Subcutaneous adipose tissue (tissue), 4 donors: ENCODE results near the gene CAMTA1. TPM values are rescaled to one million over a fixed set of nuclear protein-coding genes. Genes with fewer than 3 reads are reported as not detected.

Experiments
- total RNA-seq, 4 donors: library from RNA; depleted of rRNA; stranded (reverse); fragments of >200 nt; gene quantifications; one replicate each; pipeline ENCODE4 v1.1.0, GENCODE V29; 2016
- TF ChIP-seq, protein P1 (sequence below): fragments of 450-650 bp; IDR thresholded peaks from one replicate; pipeline ENCODE4 v1.5.1; 2016; ENCODE audit warnings: low read depth, mild to moderate bottlenecking, control low read depth, antibody characterized with exemption, moderate library complexity

The CAMTA1 gene
- total RNA-seq, 4 donors from 2014 or later, result 58.6 to 82.5 (median 78.0) TPM

DNA sequence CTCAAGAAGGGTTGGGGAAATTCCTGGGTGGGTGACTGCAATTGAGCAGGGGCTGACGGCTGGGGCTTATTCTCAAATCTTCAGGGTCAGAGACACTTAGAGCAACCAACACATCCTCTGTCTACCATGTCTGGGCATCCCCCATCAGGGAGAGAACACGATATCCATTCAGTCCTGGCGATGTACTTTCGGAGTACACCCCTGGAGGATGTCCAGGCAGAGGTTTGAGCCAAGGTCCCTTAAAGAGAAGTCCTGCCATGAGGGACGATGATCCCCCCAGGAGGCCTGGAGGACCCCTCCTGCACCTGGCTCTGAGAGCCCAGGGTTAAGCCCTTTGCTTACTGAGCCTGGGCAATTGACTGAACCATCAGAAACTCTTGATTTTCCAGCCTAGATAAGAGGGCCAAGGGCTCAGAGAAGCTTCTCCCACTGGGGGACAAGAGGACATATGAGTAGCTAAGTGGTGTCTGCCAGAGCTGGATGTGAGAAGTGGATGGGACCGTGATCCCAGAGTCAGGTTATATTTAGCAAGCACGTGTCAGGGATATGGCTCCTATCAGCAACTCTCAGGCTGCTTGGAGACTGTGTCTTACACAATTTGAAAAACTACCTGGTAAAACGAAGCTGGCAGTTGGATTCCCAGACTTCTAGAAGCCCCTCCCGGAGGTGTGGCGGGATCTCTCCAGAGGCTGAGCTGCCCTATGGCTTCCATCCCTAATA is 732.5 kb downstream of the CAMTA1 start:
- TF ChIP-seq, protein P1, sequence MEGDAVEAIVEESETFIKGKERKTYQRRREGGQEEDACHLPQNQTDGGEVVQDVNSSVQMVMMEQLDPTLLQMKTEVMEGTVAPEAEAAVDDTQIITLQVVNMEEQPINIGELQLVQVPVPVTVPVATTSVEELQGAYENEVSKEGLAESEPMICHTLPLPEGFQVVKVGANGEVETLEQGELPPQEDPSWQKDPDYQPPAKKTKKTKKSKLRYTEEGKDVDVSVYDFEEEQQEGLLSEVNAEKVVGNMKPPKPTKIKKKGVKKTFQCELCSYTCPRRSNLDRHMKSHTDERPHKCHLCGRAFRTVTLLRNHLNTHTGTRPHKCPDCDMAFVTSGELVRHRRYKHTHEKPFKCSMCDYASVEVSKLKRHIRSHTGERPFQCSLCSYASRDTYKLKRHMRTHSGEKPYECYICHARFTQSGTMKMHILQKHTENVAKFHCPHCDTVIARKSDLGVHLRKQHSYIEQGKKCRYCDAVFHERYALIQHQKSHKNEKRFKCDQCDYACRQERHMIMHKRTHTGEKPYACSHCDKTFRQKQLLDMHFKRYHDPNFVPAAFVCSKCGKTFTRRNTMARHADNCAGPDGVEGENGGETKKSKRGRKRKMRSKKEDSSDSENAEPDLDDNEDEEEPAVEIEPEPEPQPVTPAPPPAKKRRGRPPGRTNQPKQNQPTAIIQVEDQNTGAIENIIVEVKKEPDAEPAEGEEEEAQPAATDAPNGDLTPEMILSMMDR, result no peak

DNA sequence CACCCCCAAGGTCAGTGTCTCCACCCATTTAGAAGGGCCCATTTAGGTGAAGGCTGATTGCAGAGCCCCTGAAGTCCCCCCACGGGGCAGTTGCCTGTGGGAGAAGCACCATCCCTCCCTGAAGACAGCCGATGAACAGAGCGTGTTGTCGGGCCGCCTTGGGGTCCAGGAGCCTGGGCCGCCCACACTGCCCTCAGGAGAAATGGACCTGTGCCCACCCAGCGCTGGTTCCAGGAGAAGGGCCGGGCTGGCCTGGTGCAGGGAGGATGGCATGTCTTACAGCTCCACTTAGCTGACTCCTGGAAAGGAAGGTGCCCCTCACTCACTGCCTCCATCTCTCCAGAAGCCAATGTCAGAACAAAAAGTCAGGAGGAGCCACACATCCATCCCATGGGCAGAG is 733.2 kb downstream of the CAMTA1 start:
- TF ChIP-seq, protein P1, result no peak

DNA sequence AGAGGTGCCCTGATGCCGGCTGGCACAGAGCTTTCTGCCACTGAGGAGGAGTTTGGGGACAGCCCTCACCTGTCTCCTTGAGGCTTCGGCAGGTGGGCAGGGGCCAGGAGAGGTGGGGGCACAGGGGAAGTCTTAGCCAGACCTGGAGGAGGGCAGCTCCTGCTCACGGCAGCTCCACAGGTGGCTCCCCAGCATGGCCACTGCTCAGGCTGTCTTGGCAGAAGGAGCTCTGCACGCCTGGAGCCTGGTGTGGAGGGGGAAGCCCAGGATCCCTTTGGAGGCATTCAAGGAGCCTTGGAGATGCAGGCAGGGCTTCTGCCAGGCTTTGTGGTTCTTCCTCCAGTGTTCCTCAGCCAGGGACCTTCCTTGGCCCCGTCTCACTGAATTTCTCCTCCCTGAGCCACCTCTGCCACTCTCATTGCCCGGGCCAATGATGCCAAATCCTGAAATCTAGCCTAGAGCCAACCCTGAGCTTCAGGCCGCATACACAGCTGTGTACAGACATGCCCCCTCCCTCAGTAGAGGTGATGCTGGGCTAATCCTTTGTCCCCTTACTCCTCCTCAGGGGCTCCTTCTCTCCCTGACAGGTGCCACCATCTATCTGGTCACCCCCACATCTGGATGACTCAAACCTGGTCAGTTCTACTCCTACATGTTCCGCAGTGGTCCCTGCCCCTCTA is 734.1 kb downstream of the CAMTA1 start:
- TF ChIP-seq, protein P1, result no peak

DNA sequence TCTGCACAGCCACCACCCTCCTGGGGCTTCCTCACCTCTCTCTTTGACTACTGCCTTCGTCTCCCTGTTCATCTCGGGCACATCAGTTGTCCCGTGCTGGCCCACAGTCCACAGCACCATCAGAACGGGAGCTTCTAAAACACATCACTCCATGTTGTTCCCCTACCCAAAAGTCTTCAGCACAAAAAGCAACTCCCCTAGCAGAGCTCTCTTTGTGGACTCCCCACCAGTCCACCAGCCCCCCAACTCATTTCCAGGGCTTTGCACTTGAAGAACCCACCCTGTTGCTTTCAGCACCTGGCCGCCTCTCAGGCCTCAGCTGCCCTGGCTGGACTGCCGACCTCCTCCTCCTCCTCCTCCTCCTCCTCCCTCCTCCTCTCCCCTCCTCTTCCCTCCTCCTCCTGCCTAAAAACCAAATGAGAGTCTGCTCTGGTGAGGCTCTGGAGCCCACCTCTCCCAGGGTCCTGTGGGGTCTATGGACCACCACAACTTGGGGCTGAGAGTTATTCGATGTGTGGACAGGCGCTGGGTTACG is 734.7 kb downstream of the CAMTA1 start:
- TF ChIP-seq, protein P1, result no peak

DNA sequence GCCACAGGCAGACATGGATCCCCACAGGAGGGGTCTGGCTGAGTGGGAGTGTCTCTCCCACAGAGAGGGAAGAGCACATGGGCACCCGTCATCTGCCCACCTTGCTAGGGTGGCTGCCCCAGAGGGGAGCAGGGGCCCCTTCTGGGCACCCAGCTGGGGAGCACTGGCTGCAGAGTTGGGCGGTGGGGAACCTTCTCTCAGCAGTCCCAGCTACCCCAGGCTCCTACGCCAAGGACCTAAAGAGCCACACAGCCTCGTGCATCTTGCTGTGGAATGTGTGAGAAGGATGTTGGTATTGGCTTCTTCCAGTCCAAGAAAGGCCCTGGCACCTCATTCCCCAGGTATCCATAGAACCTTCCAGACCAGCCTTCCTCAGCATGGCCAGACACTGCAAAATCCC is 735.2 kb downstream of the CAMTA1 start:
- TF ChIP-seq, protein P1, result no peak

DNA sequence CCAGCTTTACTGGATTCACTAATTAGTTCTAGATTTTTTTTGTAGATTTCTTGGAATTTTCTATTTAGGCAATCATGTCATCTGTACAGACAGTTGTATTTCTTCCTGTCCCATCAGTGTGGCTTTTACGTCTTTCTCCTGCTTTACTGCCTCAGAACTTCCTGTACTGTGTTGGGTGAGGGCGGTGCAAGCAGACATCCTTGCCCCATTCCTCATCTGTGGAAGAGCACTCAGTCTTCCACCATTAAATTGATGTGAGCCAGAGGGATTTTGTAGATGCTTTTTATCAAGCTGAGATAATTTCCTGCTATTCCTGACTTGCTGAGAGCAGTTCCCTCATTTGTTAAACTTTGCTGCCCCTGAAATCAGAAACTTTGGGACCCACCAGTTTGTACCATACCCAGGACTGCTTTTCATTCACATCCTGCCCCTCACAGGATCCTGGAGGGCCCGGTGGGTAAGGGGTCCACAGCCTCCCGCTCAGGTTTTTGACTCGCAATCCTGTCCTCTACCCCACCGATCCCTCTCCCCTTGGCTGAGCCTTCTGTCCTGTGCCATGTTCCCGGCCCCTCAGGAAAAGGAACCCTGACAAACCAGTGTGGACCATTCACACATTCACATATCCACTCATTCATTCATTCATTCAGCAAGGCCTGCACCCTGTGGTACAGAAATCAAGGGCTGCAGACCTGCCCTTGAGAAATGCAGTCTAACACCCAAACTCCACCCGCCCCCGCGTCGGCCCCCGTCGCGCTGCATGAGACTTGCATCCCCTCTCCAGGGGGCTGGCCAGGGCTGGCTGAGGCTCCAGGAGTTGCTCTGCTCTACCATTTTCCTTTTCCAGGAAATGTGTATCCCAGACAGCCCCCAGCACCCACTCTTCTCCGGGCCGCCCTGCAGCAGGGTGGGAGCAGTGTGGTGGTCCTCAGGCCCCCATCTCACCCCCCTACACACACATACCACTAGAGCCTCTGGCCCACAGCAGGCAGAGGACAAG is 739.4 kb downstream of the CAMTA1 start:
- TF ChIP-seq, protein P1, result no peak
